ENCODE data around the gene VPS9D1.

- TF ChIP-seq CTCF (conservative IDR thresholded peaks at IDR 0.05; ENCODE audit: low read depth in 2 of 2) (no peak), EZH2 (IDR thresholded peaks at IDR 0.05; ENCODE audit: low read depth, unreplicated experiment) (no peak), POLR2AphosphoS5 (IDR thresholded peaks at IDR 0.05; ENCODE audit: low read depth) (no peak)
Observed at GRCh38 chr16:89764711-89765201, 44.1 kb upstream of the VPS9D1 start.

Measured in GM23338 (cell line).